ENCODE results near the gene SLC27A3. TPM values are rescaled to one million over a fixed set of nuclear protein-coding genes. Genes with fewer than 3 reads are reported as not detected.
A peak's percentile ranks its signal among the peaks of the same experiment; 100 is the strongest.

The SLC27A3 gene
- total RNA-seq, 1 donor = 13.8 TPM

DNA sequence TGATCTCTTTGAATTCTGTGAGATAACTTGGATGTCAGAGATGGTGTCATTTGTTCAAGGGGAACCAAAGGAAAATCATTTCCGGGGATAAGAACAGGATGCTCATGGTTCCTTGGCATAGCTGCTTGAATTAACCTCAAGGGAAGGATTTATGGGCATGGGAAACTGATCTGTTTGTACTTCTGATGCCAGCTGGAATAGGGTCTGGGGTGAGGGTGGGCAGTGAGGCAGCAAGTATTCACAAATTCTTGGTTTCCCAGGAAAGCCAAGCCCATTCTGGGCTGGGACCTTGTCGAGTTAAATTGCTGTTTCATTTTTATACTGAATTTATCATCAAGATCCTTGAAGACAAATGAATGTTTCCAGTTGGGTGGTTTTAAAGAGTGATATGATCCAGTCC, 33.2 kb upstream of the SLC27A3 start:
- no peak for DNase-seq (ENCODE audit: insufficient read length, low spot score, missing footprints)
- Histone ChIP-seq H3K27me3 (ENCODE audit: insufficient read depth, low read length) (no peaks in the 10 kb centered on the region), H3K4me3 (ENCODE audit: insufficient read depth, low read length) (no peak overlapping the region), H3K4me1 (ENCODE audit: insufficient read depth, low read length) (peaks cover 20% of the 10 kb centered on the region), H3K36me3 (ENCODE audit: insufficient read depth, low read length) (peaks cover 41% of the 10 kb centered on the region), H3K79me2 (ENCODE audit: insufficient read depth, low read length) (no peaks in the 10 kb centered on the region), H2AFZ (ENCODE audit: low read length) (no peak overlapping the region), H4K20me1 (ENCODE audit: insufficient read depth, low read length) (no peaks in the 10 kb centered on the region), H3K27ac (ENCODE audit: low read depth, low read length) (peak overlapping the region; percentile 82), H3K4me2 (ENCODE audit: insufficient read depth, low read length) (peak overlapping the region; percentile 7), H3K9me3 (ENCODE audit: low read depth, low read length) (no peaks in the 10 kb centered on the region)
- TF ChIP-seq, protein P1, sequence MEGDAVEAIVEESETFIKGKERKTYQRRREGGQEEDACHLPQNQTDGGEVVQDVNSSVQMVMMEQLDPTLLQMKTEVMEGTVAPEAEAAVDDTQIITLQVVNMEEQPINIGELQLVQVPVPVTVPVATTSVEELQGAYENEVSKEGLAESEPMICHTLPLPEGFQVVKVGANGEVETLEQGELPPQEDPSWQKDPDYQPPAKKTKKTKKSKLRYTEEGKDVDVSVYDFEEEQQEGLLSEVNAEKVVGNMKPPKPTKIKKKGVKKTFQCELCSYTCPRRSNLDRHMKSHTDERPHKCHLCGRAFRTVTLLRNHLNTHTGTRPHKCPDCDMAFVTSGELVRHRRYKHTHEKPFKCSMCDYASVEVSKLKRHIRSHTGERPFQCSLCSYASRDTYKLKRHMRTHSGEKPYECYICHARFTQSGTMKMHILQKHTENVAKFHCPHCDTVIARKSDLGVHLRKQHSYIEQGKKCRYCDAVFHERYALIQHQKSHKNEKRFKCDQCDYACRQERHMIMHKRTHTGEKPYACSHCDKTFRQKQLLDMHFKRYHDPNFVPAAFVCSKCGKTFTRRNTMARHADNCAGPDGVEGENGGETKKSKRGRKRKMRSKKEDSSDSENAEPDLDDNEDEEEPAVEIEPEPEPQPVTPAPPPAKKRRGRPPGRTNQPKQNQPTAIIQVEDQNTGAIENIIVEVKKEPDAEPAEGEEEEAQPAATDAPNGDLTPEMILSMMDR (IDR thresholded peaks at IDR 0.05; ENCODE audit: extremely low read depth, low read depth, low read length) = no peak

DNA sequence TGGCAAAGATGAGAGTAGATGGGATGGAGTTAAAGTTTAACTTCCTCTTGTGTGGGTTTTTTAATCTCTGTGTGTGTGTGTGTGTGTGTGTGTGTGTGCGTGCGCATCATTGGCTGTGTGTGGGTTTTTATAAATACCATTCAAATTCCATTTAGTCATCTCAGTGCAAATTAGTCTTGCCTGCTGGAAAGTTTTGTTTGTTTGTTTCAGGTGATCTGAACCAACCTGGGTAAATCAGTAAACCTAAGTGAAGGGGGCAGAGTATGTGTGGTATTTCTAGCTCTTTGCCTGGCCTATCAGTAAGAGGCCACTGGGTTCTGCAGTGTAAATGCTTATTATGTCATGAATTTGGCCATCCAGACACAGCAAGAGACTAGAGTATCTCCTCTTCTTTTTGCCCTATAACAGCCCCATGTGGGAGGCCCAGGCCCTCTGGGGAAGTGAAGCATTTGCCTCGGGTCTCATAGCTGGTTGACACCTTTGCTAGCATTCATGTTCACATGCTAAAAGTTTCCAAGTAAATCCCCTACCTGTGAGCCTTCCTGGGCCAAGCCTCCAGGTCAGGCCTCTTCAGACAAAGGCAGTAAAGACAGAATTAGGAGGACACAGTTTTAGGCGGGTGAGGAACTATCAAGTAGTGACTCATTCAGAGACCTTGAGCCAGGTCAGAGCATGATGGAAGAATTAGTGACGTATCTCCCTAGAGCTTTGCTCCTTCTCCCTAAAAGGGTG, 32.6 kb upstream of the SLC27A3 start:
- Histone ChIP-seq H3K4me2 (ENCODE audit: insufficient read depth, low read length) (peak overlapping the region; percentile 7), H2AFZ (ENCODE audit: low read length) (no peak overlapping the region), H3K27ac (ENCODE audit: low read depth, low read length) (peak overlapping the region; percentile 82), H3K27me3 (ENCODE audit: insufficient read depth, low read length) (no peaks in the 10 kb centered on the region), H3K79me2 (ENCODE audit: insufficient read depth, low read length) (no peaks in the 10 kb centered on the region), H3K9me3 (ENCODE audit: low read depth, low read length) (no peaks in the 10 kb centered on the region), H3K4me1 (ENCODE audit: insufficient read depth, low read length) (peaks cover 20% of the 10 kb centered on the region), H3K36me3 (ENCODE audit: insufficient read depth, low read length) (peaks cover 47% of the 10 kb centered on the region), H4K20me1 (ENCODE audit: insufficient read depth, low read length) (no peaks in the 10 kb centered on the region), H3K4me3 (ENCODE audit: insufficient read depth, low read length) (no peak overlapping the region)
- DNase-seq (ENCODE audit: insufficient read length, low spot score, missing footprints) = peak; percentile 80
- TF ChIP-seq, protein P1 (IDR thresholded peaks at IDR 0.05; ENCODE audit: extremely low read depth, low read depth, low read length) = no peak

DNA sequence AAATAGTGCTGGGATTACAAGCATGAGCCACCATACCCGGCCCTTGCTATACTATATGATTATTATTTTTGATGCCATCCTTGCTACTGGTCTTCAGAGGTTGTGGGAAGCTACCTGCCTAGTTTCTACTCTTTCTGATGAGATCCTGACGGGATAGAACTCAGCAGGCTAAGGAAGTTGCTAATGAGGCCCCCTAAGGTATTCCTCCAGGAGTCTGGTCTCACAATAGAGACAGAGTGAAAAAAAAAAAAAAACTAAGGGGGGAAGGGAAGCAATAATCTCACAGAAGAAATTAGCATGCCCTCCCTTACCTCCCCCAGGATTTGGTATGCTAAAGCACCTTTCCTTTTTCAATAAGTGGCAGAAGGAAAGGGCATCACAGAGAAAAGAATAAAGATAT, 29.8 kb upstream of the SLC27A3 start:
- H3K4me1 ChIP-seq (ENCODE audit: insufficient read depth, low read length) = peaks cover 27% of the 10 kb centered on the region
- no peak overlapping the region for H3K27ac ChIP-seq (ENCODE audit: low read depth, low read length)
- peaks cover 51% of the 10 kb centered on the region for H3K36me3 ChIP-seq (ENCODE audit: insufficient read depth, low read length)
- H3K79me2 ChIP-seq (ENCODE audit: insufficient read depth, low read length) = no peaks in the 10 kb centered on the region
- no peak for DNase-seq (ENCODE audit: insufficient read length, low spot score, missing footprints)
- no peak overlapping the region for H3K4me3 ChIP-seq (ENCODE audit: insufficient read depth, low read length)
- TF ChIP-seq, protein P1 (IDR thresholded peaks at IDR 0.05; ENCODE audit: extremely low read depth, low read depth, low read length) = no peak
- H4K20me1 ChIP-seq (ENCODE audit: insufficient read depth, low read length) = no peaks in the 10 kb centered on the region
- H3K9me3 ChIP-seq (ENCODE audit: low read depth, low read length) = no peaks in the 10 kb centered on the region
- no peak overlapping the region for H3K4me2 ChIP-seq (ENCODE audit: insufficient read depth, low read length)
- H2AFZ ChIP-seq (ENCODE audit: low read length) = no peak overlapping the region
- H3K27me3 ChIP-seq (ENCODE audit: insufficient read depth, low read length) = no peaks in the 10 kb centered on the region

GRCh38 chr1:153746174-153746573, 29.0 kb upstream of the SLC27A3 start:
- Histone ChIP-seq H3K27ac (ENCODE audit: low read depth, low read length) (no peak overlapping the region), H3K4me2 (ENCODE audit: insufficient read depth, low read length) (no peak overlapping the region), H3K4me3 (ENCODE audit: insufficient read depth, low read length) (no peak overlapping the region), H3K9me3 (ENCODE audit: low read depth, low read length) (no peaks in the 10 kb centered on the region), H3K27me3 (ENCODE audit: insufficient read depth, low read length) (no peaks in the 10 kb centered on the region), H2AFZ (ENCODE audit: low read length) (no peak overlapping the region), H3K36me3 (ENCODE audit: insufficient read depth, low read length) (peaks cover 48% of the 10 kb centered on the region), H4K20me1 (ENCODE audit: insufficient read depth, low read length) (no peaks in the 10 kb centered on the region), H3K4me1 (ENCODE audit: insufficient read depth, low read length) (peaks cover 29% of the 10 kb centered on the region), H3K79me2 (ENCODE audit: insufficient read depth, low read length) (no peaks in the 10 kb centered on the region)
- TF ChIP-seq, protein P1 (IDR thresholded peaks at IDR 0.05; ENCODE audit: extremely low read depth, low read depth, low read length) = no peak
- DNase-seq (ENCODE audit: insufficient read length, low spot score, missing footprints) = no peak

Measured in osteoblast (primary cell).